ENCODE data around the gene CDK6.

DNA sequence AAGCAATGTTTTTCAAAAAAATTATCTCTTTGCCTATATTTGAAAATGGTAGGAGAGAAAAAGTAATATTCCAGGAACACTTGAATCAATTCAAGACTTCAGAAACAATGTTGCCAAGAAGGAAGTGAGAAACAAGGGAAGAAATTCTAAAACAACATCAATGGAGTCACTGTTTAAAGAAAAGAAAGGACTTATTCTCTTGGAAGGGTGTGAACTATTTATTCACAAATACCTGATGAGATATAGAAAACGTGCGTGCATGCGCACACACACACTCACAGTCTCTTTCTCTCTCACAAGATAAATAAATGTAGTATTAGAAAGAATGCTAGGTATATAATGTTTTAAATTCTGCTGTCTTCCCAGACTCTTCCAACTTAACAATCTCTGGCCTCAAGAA is 128.9 kb downstream of the CDK6 start:
- TF ChIP-seq, protein P1, sequence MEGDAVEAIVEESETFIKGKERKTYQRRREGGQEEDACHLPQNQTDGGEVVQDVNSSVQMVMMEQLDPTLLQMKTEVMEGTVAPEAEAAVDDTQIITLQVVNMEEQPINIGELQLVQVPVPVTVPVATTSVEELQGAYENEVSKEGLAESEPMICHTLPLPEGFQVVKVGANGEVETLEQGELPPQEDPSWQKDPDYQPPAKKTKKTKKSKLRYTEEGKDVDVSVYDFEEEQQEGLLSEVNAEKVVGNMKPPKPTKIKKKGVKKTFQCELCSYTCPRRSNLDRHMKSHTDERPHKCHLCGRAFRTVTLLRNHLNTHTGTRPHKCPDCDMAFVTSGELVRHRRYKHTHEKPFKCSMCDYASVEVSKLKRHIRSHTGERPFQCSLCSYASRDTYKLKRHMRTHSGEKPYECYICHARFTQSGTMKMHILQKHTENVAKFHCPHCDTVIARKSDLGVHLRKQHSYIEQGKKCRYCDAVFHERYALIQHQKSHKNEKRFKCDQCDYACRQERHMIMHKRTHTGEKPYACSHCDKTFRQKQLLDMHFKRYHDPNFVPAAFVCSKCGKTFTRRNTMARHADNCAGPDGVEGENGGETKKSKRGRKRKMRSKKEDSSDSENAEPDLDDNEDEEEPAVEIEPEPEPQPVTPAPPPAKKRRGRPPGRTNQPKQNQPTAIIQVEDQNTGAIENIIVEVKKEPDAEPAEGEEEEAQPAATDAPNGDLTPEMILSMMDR (IDR thresholded peaks at IDR 0.05): no peak
- no peak for TF ChIP-seq POLR2A (IDR thresholded peaks at IDR 0.05)

Measured in thyroid gland (tissue), 4 donors.